Gastroesophageal sphincter (tissue), 3 donors: ENCODE measurements around the gene ZNG1F.
"Not testable (repeated sequence)": the region's sequence is repeated elsewhere in the genome, so short reads cannot be mapped to it uniquely, and the experiment has no call there.

Experiments
- CTCF ChIP-seq, 4 experiments: fragments of 200-600 bp in 2 of 4; fragments of 450-650 bp in 2 of 4; sonication (generic) in 1 of 4; IDR thresholded peaks; one replicate each; pipeline ENCODE4 v1.5.1; 2017 to 2019; ENCODE audit warnings: antibody characterized with exemption in 4 of 4, mild to moderate bottlenecking in 2 of 4, moderate library complexity in 2 of 4
- EP300 ChIP-seq: sonication (generic); formaldehyde crosslinking; IDR thresholded peaks from one replicate; pipeline ENCODE4 v1.6.1; 2017; ENCODE audit warnings: antibody characterized with exemption, mild to moderate bottlenecking
- POLR2A ChIP-seq, 2 donors: fragments of 450-650 bp; IDR thresholded peaks; one replicate each; pipeline ENCODE4 v1.6.1; 2017; ENCODE audit warnings: antibody characterized with exemption in 2 of 2, mild to moderate bottlenecking in 2 of 2, moderate library complexity in 1 of 2
- POLR2AphosphoS5 ChIP-seq: sonication (generic); formaldehyde crosslinking; IDR thresholded peaks from one replicate; pipeline ENCODE4 v1.6.1; 2017; ENCODE audit warnings: antibody characterized with exemption

DNA sequence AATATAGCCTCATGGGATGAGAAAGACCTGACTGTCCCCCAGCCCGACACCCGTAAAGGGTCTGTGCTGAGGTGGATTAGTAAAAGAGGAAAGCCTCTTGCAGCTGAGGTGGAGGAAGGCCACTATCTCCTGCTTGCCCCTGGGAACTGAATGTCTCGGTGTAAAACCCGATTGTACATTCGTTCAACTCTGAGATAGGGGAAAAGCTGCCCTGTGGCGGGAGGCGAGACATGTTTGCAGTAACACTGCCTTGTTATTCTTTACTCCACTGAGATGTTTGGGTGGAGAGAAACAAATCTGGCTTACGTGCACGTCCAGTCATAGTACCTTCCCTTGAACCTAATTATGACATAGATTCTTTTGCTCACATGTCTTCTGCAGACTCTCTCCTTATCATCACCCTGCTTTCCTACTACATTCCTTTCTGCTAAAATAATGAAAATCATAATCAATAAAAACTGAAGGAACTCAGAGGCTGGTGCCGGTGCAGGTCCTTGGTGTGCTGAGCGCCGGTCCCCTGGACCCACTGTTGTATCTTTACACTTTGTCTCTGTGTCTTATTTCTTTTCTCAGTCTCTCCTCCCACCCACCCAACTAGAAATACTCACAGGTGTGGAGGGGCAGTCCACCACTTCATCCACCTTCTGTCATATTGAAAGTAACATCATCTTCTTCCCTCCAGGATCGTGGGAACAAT, 83.4 kb downstream of the ZNG1F start:
- TF ChIP-seq POLR2AphosphoS5; CTCF (IDR thresholded peaks at IDR 0.05); POLR2A (IDR thresholded peaks at IDR 0.05); EP300: not testable (repeated sequence)
